Measurements from ENCODE around the gene RANGAP1.

DNA sequence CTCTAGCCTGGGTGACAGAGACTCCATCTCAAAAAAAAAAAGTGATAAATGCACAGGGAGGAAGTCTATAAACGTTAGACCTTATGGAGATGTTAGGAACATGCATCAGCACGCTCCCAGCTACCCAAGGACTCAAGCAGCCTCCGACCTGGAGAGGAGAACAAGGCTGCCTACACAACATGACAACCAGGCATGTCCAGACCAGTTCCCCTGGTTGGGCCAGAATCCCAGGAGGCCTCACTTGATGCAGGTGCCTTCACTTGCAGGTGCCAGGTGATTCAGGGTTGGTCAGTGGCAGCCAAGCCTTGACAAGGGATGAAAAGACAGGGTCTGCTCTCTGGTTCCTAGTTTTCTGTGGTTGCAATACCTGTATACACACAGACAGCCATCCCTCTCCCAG, 5.9 kb downstream of the RANGAP1 start:
- TF ChIP-seq, protein P1, sequence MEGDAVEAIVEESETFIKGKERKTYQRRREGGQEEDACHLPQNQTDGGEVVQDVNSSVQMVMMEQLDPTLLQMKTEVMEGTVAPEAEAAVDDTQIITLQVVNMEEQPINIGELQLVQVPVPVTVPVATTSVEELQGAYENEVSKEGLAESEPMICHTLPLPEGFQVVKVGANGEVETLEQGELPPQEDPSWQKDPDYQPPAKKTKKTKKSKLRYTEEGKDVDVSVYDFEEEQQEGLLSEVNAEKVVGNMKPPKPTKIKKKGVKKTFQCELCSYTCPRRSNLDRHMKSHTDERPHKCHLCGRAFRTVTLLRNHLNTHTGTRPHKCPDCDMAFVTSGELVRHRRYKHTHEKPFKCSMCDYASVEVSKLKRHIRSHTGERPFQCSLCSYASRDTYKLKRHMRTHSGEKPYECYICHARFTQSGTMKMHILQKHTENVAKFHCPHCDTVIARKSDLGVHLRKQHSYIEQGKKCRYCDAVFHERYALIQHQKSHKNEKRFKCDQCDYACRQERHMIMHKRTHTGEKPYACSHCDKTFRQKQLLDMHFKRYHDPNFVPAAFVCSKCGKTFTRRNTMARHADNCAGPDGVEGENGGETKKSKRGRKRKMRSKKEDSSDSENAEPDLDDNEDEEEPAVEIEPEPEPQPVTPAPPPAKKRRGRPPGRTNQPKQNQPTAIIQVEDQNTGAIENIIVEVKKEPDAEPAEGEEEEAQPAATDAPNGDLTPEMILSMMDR (IDR thresholded peaks at IDR 0.05) = no peak
- TF ChIP-seq POLR2A (IDR thresholded peaks at IDR 0.05; ENCODE audit: low read depth) (no peak), POLR2AphosphoS5 (IDR thresholded peaks at IDR 0.05) (no peak)
